Mesenchymal stem cell (in vitro differentiated cells and primary cell): Measurements from ENCODE around the gene WASL.
A peak's percentile ranks its signal among the peaks of the same experiment; 100 is the strongest.

ENCODE experiments used
- DNase-seq: peaks from one replicate; pipeline ENCODE4 v3.0.0-alpha.2; 2013
- H2AFZ ChIP-seq: one replicate; pipeline ENCODE4 v1.6.1; 2013; ENCODE audit warnings: low read depth, mild to moderate bottlenecking, control low read depth, inconsistent platforms, low read length, moderate library complexity
- H2AK5ac ChIP-seq: 2 replicates; pipeline ENCODE4 v1.6.1; 2013; ENCODE audit warnings: low read length, moderate library complexity, mild to moderate bottlenecking, inconsistent platforms; ENCODE audit not compliant: severe bottlenecking
- H2BK120ac ChIP-seq: one replicate; pipeline ENCODE4 v1.6.1; 2013; ENCODE audit warnings: low read depth, mild to moderate bottlenecking, inconsistent platforms, low read length, moderate library complexity
- H2BK12ac ChIP-seq, 2 experiments: one replicate each; pipeline ENCODE4 v1.6.1; 2013; ENCODE audit warnings: inconsistent platforms in 2 of 2, low read length in 2 of 2, mild to moderate bottlenecking in 2 of 2, moderate library complexity in 2 of 2, control low read depth in 1 of 2
- H2BK15ac ChIP-seq: one replicate; pipeline ENCODE4 v1.6.1; 2013; ENCODE audit warnings: mild to moderate bottlenecking, low read depth, inconsistent platforms; ENCODE audit not compliant: poor library complexity, severe bottlenecking
- H2BK5ac ChIP-seq: 2 replicates; pipeline ENCODE4 v1.6.1; 2013; ENCODE audit warnings: low read depth, mild to moderate bottlenecking, low read length, control low read depth, inconsistent platforms; ENCODE audit not compliant: poor library complexity, severe bottlenecking
- H3K14ac ChIP-seq, 2 experiments: one replicate each; pipeline ENCODE4 v1.6.1; 2013; ENCODE audit warnings: inconsistent platforms in 2 of 2, low read length in 2 of 2, control low read depth in 1 of 2, mild to moderate bottlenecking in 1 of 2, moderate library complexity in 1 of 2
- H3K18ac ChIP-seq, 2 experiments: one replicate each; pipeline ENCODE4 v1.6.1; 2013; ENCODE audit warnings: inconsistent platforms in 2 of 2, low read length in 2 of 2, control low read depth in 1 of 2, low read depth in 1 of 2, mild to moderate bottlenecking in 1 of 2
- H3K23ac ChIP-seq, 2 experiments: one replicate each; pipeline ENCODE4 v1.6.1; 2013; ENCODE audit warnings: inconsistent platforms in 2 of 2, low read length in 2 of 2, mild to moderate bottlenecking in 2 of 2, moderate library complexity in 2 of 2, control low read depth in 1 of 2
- H3K27ac ChIP-seq: 2 replicates; pipeline ENCODE4 v1.5.1; 2013; ENCODE audit warnings: mild to moderate bottlenecking, moderate library complexity, low read length, control low read depth, inconsistent platforms; ENCODE audit not compliant: poor library complexity, severe bottlenecking
- H3K27me3 ChIP-seq, 2 experiments: 2 replicates each; pipeline versions ENCODE4 v1.6.1 to v1.7.0; 2013; ENCODE audit warnings: low read length in 2 of 2, mild to moderate bottlenecking in 2 of 2, moderate library complexity in 2 of 2, control low read depth in 1 of 2, inconsistent platforms in 1 of 2; ENCODE audit not compliant: control insufficient read depth in 1 of 2, insufficient read depth in 1 of 2
- H3K36me3 ChIP-seq, 2 experiments: 2 replicates each; pipeline versions ENCODE4 v1.6.1 to v1.7.0; 2013; ENCODE audit warnings: low read length in 2 of 2, control low read depth in 1 of 2, inconsistent platforms in 1 of 2, low read depth in 1 of 2, mild to moderate bottlenecking in 1 of 2; ENCODE audit not compliant: insufficient read depth in 2 of 2, control insufficient read depth in 1 of 2
- H3K4ac ChIP-seq, 2 experiments: one replicate each; pipeline ENCODE4 v1.6.1; 2013; ENCODE audit warnings: inconsistent platforms in 2 of 2, low read length in 2 of 2, mild to moderate bottlenecking in 2 of 2, moderate library complexity in 2 of 2, control low read depth in 1 of 2, low read depth in 1 of 2
- H3K4me1 ChIP-seq: 2 replicates; pipeline ENCODE4 v1.6.1; 2013; ENCODE audit warnings: low read depth, low read length, control low read depth; ENCODE audit not compliant: control insufficient read depth, insufficient read depth
- H3K4me2 ChIP-seq: 2 replicates; pipeline ENCODE4 v1.6.1; 2013; ENCODE audit warnings: low read length, mild to moderate bottlenecking, inconsistent platforms; ENCODE audit not compliant: poor library complexity, severe bottlenecking
- H3K4me3 ChIP-seq, 2 experiments: 2 replicates each; pipeline versions ENCODE4 v1.5.1 to v1.7.0; 2013; ENCODE audit warnings: low read length in 2 of 2, mild to moderate bottlenecking in 2 of 2, control low read depth in 1 of 2, low read depth in 1 of 2; ENCODE audit not compliant: insufficient read depth in 1 of 2
- H3K79me1 ChIP-seq: replicated peaks from 2 replicates; pipeline ENCODE4 v1.6.1; 2013; ENCODE audit warnings: mild to moderate bottlenecking, control low read depth, low read length, inconsistent platforms; ENCODE audit not compliant: poor library complexity, severe bottlenecking
- H3K9ac ChIP-seq: 2 replicates; pipeline ENCODE4 v1.7.0; 2013; ENCODE audit warnings: mild to moderate bottlenecking, low read length, moderate library complexity
- H3K9me3 ChIP-seq: 2 replicates; pipeline ENCODE4 v1.7.0; 2013; ENCODE audit warnings: mild to moderate bottlenecking, low read length; ENCODE audit not compliant: control insufficient read depth
- H4K8ac ChIP-seq: one replicate; pipeline ENCODE4 v1.6.1; 2013; ENCODE audit warnings: inconsistent platforms, mild to moderate bottlenecking, low read length, moderate library complexity
- H4K91ac ChIP-seq: one replicate; pipeline ENCODE4 v1.6.1; 2013; ENCODE audit warnings: mild to moderate bottlenecking, low read length, inconsistent platforms
- WGBS: methylation state at CpG from one replicate; pipeline ENCODE4 v1.1.7; 2013; ENCODE audit warnings: mixed read lengths; 5-methylcytosine and 5-hydroxymethylcytosine counted together

Gene WASL

GRCh38 chr7:123770378-123770777 is 21.6 kb upstream of the WASL start:
- H2AFZ ChIP-seq: no peak overlapping the region
- no peak overlapping the region for H3K4ac ChIP-seq
- no peak overlapping the region for H4K91ac ChIP-seq
- no peaks in the 10 kb centered on the region for H3K27me3 ChIP-seq
- H3K23ac ChIP-seq: no peak overlapping the region
- H3K9me3 ChIP-seq: no peaks in the 10 kb centered on the region
- no peak overlapping the region for H2AK5ac ChIP-seq
- H2BK12ac ChIP-seq: no peak overlapping the region
- 85% methylated on average over 7 of the region's 8 CpGs for WGBS
- no peak overlapping the region for H3K18ac ChIP-seq
- no peak overlapping the region for H2BK120ac ChIP-seq
- DNase-seq: peak; percentile 41
- H2BK5ac ChIP-seq: no peak overlapping the region
- peak overlapping the region in 1 of 2 experiments; percentile 38 for H3K4me3 ChIP-seq
- H3K36me3 ChIP-seq: no peaks in the 10 kb centered on the region
- no peaks in the 10 kb centered on the region for H3K4me1 ChIP-seq
- peak overlapping the region; percentile 65 for H3K9ac ChIP-seq
- no peak overlapping the region for H3K14ac ChIP-seq
- no peaks in the 10 kb centered on the region for H3K79me1 ChIP-seq
- H4K8ac ChIP-seq: no peak overlapping the region
- H3K27ac ChIP-seq: no peak overlapping the region
- no peak overlapping the region for H2BK15ac ChIP-seq
- H3K4me2 ChIP-seq: no peak overlapping the region

GRCh38 chr7:123769371-123769770 is 20.6 kb upstream of the WASL start:
- Histone ChIP-seq H3K36me3 (no peaks in the 10 kb centered on the region), H2BK120ac (no peak overlapping the region), H3K23ac (no peak overlapping the region), H3K79me1 (no peaks in the 10 kb centered on the region), H2AK5ac (no peak overlapping the region), H3K27me3 (no peaks in the 10 kb centered on the region), H3K4ac (no peak overlapping the region), H3K18ac (no peak overlapping the region), H4K8ac (no peak overlapping the region), H3K4me3 (no peak overlapping the region), H3K27ac (no peak overlapping the region), H3K14ac (no peak overlapping the region), H3K9me3 (no peaks in the 10 kb centered on the region), H2AFZ (no peak overlapping the region), H4K91ac (no peak overlapping the region), H3K4me2 (no peak overlapping the region), H2BK12ac (no peak overlapping the region), H3K9ac (no peak overlapping the region), H2BK5ac (no peak overlapping the region), H3K4me1 (no peaks in the 10 kb centered on the region), H2BK15ac (no peak overlapping the region)
- 71% methylated on average over 1 of the region's 3 CpGs for WGBS
- no peak for DNase-seq

GRCh38 chr7:123768493-123768892 is 19.7 kb upstream of the WASL start:
- H4K8ac ChIP-seq: no peak overlapping the region
- no peak overlapping the region for H2AK5ac ChIP-seq
- no peak overlapping the region for H3K14ac ChIP-seq
- no peak overlapping the region for H4K91ac ChIP-seq
- no peak overlapping the region for H3K4ac ChIP-seq
- H3K9me3 ChIP-seq: no peaks in the 10 kb centered on the region
- H3K18ac ChIP-seq: no peak overlapping the region
- H3K27ac ChIP-seq: no peak overlapping the region
- H3K4me2 ChIP-seq: no peak overlapping the region
- H3K79me1 ChIP-seq: no peaks in the 10 kb centered on the region
- H2BK12ac ChIP-seq: no peak overlapping the region
- H2BK120ac ChIP-seq: no peak overlapping the region
- no peaks in the 10 kb centered on the region for H3K36me3 ChIP-seq
- H3K27me3 ChIP-seq: no peaks in the 10 kb centered on the region
- no peak overlapping the region for H2BK15ac ChIP-seq
- no peak for DNase-seq
- H3K9ac ChIP-seq: no peak overlapping the region
- H3K4me3 ChIP-seq: no peak overlapping the region
- H3K23ac ChIP-seq: no peak overlapping the region
- no peak overlapping the region for H2AFZ ChIP-seq
- 100% methylated on average over 3 of the region's 3 CpGs for WGBS
- no peaks in the 10 kb centered on the region for H3K4me1 ChIP-seq
- H2BK5ac ChIP-seq: no peak overlapping the region

GRCh38 chr7:123763191-123763661 is 14.4 kb upstream of the WASL start:
- H3K36me3 ChIP-seq: no peaks in the 10 kb centered on the region
- WGBS: 96% methylated on average over 43 of the region's 43 CpGs
- H3K4me2 ChIP-seq: no peak overlapping the region
- no peaks in the 10 kb centered on the region for H3K79me1 ChIP-seq
- H4K8ac ChIP-seq: no peak overlapping the region
- H3K4ac ChIP-seq: no peak overlapping the region
- H2BK12ac ChIP-seq: no peak overlapping the region
- no peak overlapping the region for H3K4me3 ChIP-seq
- no peak overlapping the region for H2BK5ac ChIP-seq
- H2BK120ac ChIP-seq: no peak overlapping the region
- no peak overlapping the region for H2AFZ ChIP-seq
- no peak overlapping the region for H4K91ac ChIP-seq
- no peak overlapping the region for H2BK15ac ChIP-seq
- H3K27ac ChIP-seq: no peak overlapping the region
- H2AK5ac ChIP-seq: no peak overlapping the region
- no peaks in the 10 kb centered on the region for H3K27me3 ChIP-seq
- no peak overlapping the region for H3K9ac ChIP-seq
- H3K4me1 ChIP-seq: no peaks in the 10 kb centered on the region
- H3K14ac ChIP-seq: no peak overlapping the region
- H3K18ac ChIP-seq: no peak overlapping the region
- H3K9me3 ChIP-seq: no peaks in the 10 kb centered on the region
- DNase-seq: no peak
- H3K23ac ChIP-seq: no peak overlapping the region
